ENCODE measurements around the gene APLP1.

GRCh38 chr19:35879068-35879467 is 10.7 kb downstream of the APLP1 start:
- TF ChIP-seq POLR2AphosphoS5 (IDR thresholded peaks at IDR 0.05) (no peak), CTCF (IDR thresholded peaks at IDR 0.05) (no peak), POLR2A (IDR thresholded peaks at IDR 0.05; ENCODE audit: low read depth) (no peak), EP300 (IDR thresholded peaks at IDR 0.05) (no peak)
